HPDE6-E6E7 (cell line): ENCODE data around the gene ARHGAP18.
A peak's percentile ranks its signal among the peaks of the same experiment; 100 is the strongest.

Source experiments
- DNase-seq: peaks from one replicate; pipeline ENCODE4 v3.0.0; 2011; ENCODE audit warnings: missing footprints; ENCODE audit errors: extremely low spot score

The ARHGAP18 gene

DNA sequence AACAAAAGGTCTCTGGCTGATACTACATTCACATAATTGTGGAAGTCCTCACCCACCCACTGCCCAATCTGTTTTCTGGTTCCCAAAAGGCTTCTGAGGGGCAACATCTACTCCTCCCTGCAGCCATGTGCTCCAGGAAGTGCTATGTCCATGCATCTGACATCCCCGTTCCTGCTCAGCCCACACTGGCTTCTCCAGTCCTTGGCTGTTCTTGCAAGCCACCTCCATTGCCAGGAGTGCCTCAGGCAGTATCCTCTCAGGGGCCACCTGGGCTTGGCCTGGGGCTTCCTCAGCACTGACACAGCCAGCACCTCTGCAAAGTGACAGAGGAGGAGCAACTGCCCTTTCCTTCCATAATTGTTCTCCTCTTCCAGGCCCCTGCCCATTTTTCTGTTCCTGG is 18.3 kb downstream of the ARHGAP18 start:
- no peak for DNase-seq

- DNase-seq: no peak
Observed at GRCh38 chr6:129691043-129691640, 18.8 kb downstream of the ARHGAP18 start.

DNA sequence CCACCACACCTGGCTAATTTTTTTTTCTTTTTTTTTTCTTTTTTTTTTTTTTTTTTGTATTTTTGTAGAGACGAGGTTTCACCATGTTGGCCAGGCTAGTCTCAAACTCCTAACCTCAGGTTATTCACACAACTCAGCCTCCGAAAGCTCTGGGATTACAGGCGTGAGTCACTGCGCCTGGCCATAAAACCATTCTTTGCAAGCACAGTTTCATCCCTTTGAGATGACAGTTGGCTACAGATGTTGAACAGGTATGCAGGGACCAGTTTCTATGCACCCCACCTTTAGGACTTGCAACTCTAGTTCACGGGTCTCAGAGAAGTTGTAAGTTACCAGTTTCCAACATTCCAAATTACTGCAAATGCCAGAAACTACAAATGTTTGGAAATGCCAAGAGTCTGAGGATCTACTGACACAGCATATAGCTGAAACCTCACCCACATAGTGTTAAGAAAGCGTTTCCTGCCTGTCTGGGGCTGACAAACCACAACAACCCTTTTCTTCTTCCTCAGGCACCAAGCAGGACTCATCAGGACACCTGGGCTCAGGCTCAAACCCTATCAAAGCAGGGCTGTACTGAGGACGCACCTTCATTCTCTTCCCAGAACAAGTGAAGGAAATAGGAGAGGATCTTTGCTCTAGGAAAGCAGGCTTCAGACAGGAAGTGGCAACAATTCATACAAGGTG is 22.9 kb downstream of the ARHGAP18 start:
- no peak for DNase-seq

GRCh38 chr6:129685662-129686031 is 24.3 kb downstream of the ARHGAP18 start:
- no peak for DNase-seq

DNA sequence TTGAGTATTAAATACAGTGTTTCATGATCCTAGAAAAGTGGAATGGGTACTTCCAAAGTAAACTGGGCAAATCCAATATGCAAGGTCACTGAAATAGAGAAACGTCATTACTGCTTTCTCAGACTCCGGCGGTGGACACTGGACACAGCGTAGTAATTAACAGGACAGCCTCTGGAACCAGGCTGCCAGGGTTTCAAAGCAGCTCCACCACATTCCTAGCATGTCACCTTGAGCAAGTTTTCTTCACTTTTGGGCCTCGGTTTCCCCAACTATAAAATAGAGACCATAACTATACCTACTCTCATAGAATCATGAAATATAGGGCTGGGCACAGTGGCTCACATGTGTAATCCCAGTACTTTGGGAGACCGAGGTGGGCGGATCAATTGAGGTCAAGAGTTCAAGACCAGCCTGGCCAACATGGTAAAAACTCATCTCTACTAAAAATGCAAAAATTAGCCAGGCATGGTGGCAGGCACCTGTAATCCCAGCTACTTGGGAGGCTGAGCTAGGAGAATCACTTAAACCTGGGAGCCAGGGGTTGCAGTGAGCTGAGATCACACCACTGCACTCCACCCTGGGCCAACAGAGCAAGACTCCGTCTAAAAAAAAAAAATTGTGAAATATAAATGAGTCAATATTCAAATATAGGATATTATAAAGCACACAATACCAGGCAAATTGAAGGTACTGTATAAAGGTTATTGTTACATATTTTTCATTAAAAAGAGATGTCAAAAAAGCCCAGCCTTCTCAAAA is 24.9 kb downstream of the ARHGAP18 start:
- DNase-seq: no peak

GRCh38 chr6:129684323-129684884 is 25.6 kb downstream of the ARHGAP18 start:
- DNase-seq: no peak

- DNase-seq: peak; percentile 96
Observed at GRCh38 chr6:129683601-129684322, 26.2 kb downstream of the ARHGAP18 start.

DNA sequence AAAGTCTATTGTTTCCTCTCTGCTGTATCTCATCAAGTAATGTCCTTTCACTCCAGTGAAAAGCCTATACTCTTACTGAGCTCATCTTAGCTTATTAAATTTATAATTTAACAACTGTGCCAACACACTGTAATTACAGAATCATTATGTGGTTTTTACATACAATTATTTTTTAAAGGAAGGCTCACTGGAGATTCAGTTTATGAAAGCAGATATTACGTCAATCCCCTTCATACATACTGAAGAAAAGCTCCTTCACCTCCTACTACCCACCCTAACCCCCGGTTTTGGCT is 28.1 kb downstream of the ARHGAP18 start:
- DNase-seq: no peak

- DNase-seq: no peak
Observed at GRCh38 chr6:129680633-129681032, 29.3 kb downstream of the ARHGAP18 start.

- DNase-seq: no peak
Observed at GRCh38 chr6:129679758-129680157, 30.2 kb downstream of the ARHGAP18 start.

GRCh38 chr6:129679275-129679674 is 30.7 kb downstream of the ARHGAP18 start:
- DNase-seq: no peak

DNA sequence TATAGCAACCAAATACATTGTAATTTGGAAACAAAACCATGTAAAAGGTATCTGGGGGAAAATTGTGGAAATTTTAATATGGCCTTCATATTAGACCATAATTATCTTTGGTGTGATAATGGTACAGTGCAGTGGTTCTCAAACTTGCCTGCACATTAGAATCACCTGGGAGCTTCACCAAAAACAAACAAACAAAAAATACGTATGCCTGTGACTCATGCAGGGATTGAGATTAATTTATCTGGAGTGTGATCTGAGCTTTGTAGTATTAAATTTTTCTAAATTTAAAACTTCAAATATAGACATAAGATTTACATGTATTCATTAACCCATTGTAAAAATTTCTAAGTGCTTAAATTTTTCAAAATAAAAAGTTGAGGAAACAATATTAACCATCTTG is 31.5 kb downstream of the ARHGAP18 start:
- no peak for DNase-seq

GRCh38 chr6:129677620-129678325 is 32.2 kb downstream of the ARHGAP18 start:
- DNase-seq: no peak

GRCh38 chr6:129675669-129676472 is 34.1 kb downstream of the ARHGAP18 start:
- no peak for DNase-seq

DNA sequence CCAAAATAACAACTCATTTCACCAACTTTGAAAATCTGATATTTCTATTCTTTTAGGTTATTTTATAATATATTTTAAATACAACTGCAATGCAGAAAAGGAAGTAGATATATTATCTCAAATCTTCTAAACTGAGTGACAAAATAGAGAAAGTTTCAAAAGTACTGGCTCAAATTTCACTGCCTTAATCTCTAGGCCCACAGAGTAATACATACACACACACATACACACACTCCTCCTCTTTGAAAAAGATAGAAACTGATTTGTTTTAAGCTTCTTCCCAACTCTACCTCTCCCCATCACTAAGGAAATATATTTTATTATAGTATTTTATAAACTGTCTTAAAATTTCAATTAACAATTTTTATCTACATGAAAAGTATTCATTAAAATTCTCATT is 36.2 kb downstream of the ARHGAP18 start:
- DNase-seq: no peak

DNA sequence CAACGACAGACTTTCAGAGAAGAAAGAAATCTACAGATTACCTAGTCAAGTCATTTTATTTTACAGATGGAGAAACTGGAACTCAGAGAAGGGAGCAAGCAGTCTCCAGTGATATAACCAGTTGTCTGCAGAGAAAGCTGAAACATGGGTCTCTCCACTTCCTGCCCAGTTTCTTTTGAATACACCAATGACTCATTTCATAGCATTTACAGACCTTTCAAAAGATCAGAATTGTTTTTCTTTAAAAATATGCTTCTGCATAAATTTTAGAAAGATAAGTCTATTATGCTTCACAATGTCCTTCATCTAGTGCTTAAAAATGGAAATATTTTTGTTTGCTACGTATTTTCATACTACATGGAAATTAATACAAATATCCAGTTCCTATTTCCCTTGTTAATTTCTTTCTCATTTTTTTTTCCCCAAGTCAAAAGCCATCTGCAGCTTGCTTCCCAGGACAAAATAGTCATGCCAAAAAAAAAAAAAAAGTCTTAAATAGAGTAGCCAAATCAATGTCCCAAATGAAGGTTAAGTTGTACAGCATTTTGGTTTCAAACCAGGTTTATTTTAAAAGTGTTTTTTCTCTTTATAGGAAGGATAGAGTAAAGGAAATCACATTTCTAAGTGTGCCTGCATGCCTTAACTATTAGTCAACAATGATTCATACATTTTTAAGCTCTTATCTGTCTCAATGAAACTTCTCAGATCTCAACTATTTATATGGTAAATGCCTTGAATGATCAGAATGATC is 36.9 kb downstream of the ARHGAP18 start:
- no peak for DNase-seq

DNA sequence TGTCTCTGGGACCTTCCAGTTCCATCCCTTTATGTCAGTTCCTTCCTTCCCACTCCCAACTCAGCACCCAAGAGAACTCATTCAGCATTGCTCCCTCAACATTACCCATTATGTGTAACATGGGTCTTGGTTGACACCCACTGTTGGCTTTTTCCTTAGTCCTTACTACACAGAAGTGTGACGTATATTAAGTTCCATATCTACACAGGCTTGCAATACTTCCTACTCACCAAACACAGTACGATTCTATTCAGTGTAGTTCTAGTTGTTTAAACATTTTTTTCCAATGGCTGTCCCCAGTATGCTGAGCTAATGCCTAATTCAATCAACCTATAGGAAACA is 37.7 kb downstream of the ARHGAP18 start:
- no peak for DNase-seq

GRCh38 chr6:129671442-129672340 is 38.3 kb downstream of the ARHGAP18 start:
- no peak for DNase-seq

- no peak for DNase-seq
Observed at GRCh38 chr6:129670634-129671033, 39.3 kb downstream of the ARHGAP18 start.
